ENCODE results near the gene FBP1.

The FBP1 gene

DNA sequence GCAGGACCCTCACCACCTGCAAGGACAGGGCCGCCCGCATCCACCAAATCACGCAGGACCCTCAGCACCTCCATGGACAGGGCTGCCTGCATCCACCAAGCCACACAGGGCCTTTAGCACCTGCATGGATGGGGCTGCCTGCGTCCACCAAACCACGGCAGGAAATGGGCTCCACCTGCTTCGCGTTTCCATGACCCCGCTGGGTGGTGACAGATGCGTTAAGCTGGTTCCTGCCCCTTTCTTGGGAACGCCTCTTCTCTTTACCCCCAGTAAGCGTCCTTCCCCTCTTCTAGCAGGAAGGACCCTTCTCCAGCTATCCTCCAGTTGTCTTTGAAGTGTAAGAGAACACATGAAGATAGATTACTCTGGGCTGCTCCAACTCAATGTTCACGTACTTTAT is 13.5 kb downstream of the FBP1 start:
- Histone ChIP-seq H3K9ac (ENCODE audit: low read length in 5 of 5) (no peak overlapping the region), H3K4me1 (ENCODE audit: control insufficient read depth in 5 of 5, insufficient read depth in 5 of 5, low read length in 5 of 5) (peaks cover 2 to 6% (median 5%) of the 10 kb centered on the region in 5 donors), H3K27me3 (ENCODE audit: control insufficient read depth in 5 of 5, insufficient read depth in 4 of 5, low read length in 5 of 5) (no peaks in the 10 kb centered on the region), H3K27ac (ENCODE audit: low read depth, low read length) (no peak overlapping the region), H3K4me3 (ENCODE audit: low read depth in 1 of 5, low read length in 5 of 5) (no peak overlapping the region), H3K36me3 (ENCODE audit: control insufficient read depth in 5 of 5, insufficient read depth in 5 of 5, low read length in 5 of 5) (no peaks in the 10 kb centered on the region), H3K9me3 (ENCODE audit: control insufficient read depth in 5 of 5, low read length in 5 of 5) (no peaks in the 10 kb centered on the region)

- Histone ChIP-seq H3K9me3 (ENCODE audit: control insufficient read depth in 5 of 5, low read length in 5 of 5) (no peaks in the 10 kb centered on the region), H3K9ac (ENCODE audit: low read length in 5 of 5) (no peak overlapping the region), H3K4me1 (ENCODE audit: control insufficient read depth in 5 of 5, insufficient read depth in 5 of 5, low read length in 5 of 5) (peaks cover 0 to 3% (median 0%) of the 10 kb centered on the region in 5 donors), H3K36me3 (ENCODE audit: control insufficient read depth in 5 of 5, insufficient read depth in 5 of 5, low read length in 5 of 5) (no peaks in the 10 kb centered on the region), H3K27me3 (ENCODE audit: control insufficient read depth in 5 of 5, insufficient read depth in 4 of 5, low read length in 5 of 5) (no peaks in the 10 kb centered on the region), H3K27ac (ENCODE audit: low read depth, low read length) (no peak overlapping the region), H3K4me3 (ENCODE audit: low read depth in 1 of 5, low read length in 5 of 5) (no peak overlapping the region)
These were observed 14.7 kb downstream of the FBP1 start for GRCh38 chr9:94624629-94625028.

- H3K27me3 ChIP-seq (ENCODE audit: control insufficient read depth in 5 of 5, insufficient read depth in 4 of 5, low read length in 5 of 5) = no peaks in the 10 kb centered on the region
- no peaks in the 10 kb centered on the region for H3K9me3 ChIP-seq (ENCODE audit: control insufficient read depth in 5 of 5, low read length in 5 of 5)
- no peak overlapping the region for H3K27ac ChIP-seq (ENCODE audit: low read depth, low read length)
- no peak overlapping the region for H3K4me3 ChIP-seq (ENCODE audit: low read depth in 1 of 5, low read length in 5 of 5)
- peaks cover 0 to 3% (median 0%) of the 10 kb centered on the region in 5 donors for H3K4me1 ChIP-seq (ENCODE audit: control insufficient read depth in 5 of 5, insufficient read depth in 5 of 5, low read length in 5 of 5)
- H3K36me3 ChIP-seq (ENCODE audit: control insufficient read depth in 5 of 5, insufficient read depth in 5 of 5, low read length in 5 of 5) = no peaks in the 10 kb centered on the region
- H3K9ac ChIP-seq (ENCODE audit: low read length in 5 of 5) = no peak overlapping the region
These were observed 16.1 kb downstream of the FBP1 start for GRCh38 chr9:94623253-94623652.

GRCh38 chr9:94622087-94622800 is 17.1 kb downstream of the FBP1 start:
- no peak overlapping the region for H3K4me3 ChIP-seq (ENCODE audit: low read depth in 1 of 5, low read length in 5 of 5)
- H3K4me1 ChIP-seq (ENCODE audit: control insufficient read depth in 5 of 5, insufficient read depth in 5 of 5, low read length in 5 of 5) = peaks cover 0 to 3% (median 0%) of the 10 kb centered on the region in 5 donors
- H3K9ac ChIP-seq (ENCODE audit: low read length in 5 of 5) = no peak overlapping the region
- H3K36me3 ChIP-seq (ENCODE audit: control insufficient read depth in 5 of 5, insufficient read depth in 5 of 5, low read length in 5 of 5) = peaks cover 0 to 4% (median 0%) of the 10 kb centered on the region in 5 donors
- H3K27ac ChIP-seq (ENCODE audit: low read depth, low read length) = no peak overlapping the region
- H3K9me3 ChIP-seq (ENCODE audit: control insufficient read depth in 5 of 5, low read length in 5 of 5) = no peaks in the 10 kb centered on the region
- no peaks in the 10 kb centered on the region for H3K27me3 ChIP-seq (ENCODE audit: control insufficient read depth in 5 of 5, insufficient read depth in 4 of 5, low read length in 5 of 5)

DNA sequence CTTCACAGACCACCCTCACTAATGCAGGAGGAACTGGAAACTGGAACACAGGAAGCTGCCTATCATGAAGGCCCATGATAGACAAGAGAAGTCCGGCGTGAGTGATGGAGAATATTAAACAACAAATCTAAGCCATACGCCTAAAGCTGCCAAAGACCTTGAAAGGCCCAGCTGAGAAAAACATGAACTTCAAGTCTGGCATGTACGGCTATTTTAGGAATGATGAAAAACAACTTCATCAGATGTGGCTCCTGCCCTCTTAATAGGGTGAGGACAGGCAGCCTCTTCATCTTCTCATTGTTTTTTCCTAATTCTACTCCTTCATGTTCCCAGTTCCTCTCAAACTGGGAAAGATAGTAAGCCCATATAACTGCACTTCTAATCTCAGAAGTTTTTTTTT is 20.3 kb downstream of the FBP1 start:
- Histone ChIP-seq H3K27me3 (ENCODE audit: control insufficient read depth in 5 of 5, insufficient read depth in 4 of 5, low read length in 5 of 5) (no peaks in the 10 kb centered on the region), H3K4me1 (ENCODE audit: control insufficient read depth in 5 of 5, insufficient read depth in 5 of 5, low read length in 5 of 5) (no peaks in the 10 kb centered on the region), H3K36me3 (ENCODE audit: control insufficient read depth in 5 of 5, insufficient read depth in 5 of 5, low read length in 5 of 5) (peaks cover 0 to 4% (median 0%) of the 10 kb centered on the region in 5 donors), H3K9me3 (ENCODE audit: control insufficient read depth in 5 of 5, low read length in 5 of 5) (no peaks in the 10 kb centered on the region), H3K27ac (ENCODE audit: low read depth, low read length) (no peak overlapping the region), H3K9ac (ENCODE audit: low read length in 5 of 5) (no peak overlapping the region), H3K4me3 (ENCODE audit: low read depth in 1 of 5, low read length in 5 of 5) (no peak overlapping the region)

DNA sequence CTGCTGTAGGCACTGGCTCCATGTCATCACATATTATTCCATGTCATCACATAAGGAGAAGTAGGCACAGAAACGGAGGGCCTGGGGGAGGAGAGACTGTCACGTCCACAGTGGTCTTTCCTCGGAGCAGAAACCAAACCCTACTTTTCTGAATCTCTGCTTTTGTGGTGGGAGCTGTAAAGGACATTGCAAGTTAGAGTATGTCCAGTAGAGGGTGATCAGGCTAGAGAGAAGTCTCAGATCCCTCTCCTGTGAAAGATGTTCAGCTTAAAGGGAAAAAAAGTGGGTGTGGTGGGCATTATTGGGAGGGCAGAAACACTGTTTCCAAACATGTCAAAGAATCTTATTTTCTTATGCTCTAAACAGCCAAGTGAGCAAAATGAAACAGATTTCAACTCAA is 26.3 kb downstream of the FBP1 start:
- no peak overlapping the region for H3K9ac ChIP-seq (ENCODE audit: low read length in 5 of 5)
- no peak overlapping the region for H3K27ac ChIP-seq (ENCODE audit: low read depth, low read length)
- H3K4me3 ChIP-seq (ENCODE audit: low read depth in 1 of 5, low read length in 5 of 5) = no peak overlapping the region
- H3K36me3 ChIP-seq (ENCODE audit: control insufficient read depth in 5 of 5, insufficient read depth in 5 of 5, low read length in 5 of 5) = peaks cover 0 to 4% (median 0%) of the 10 kb centered on the region in 5 donors
- no peaks in the 10 kb centered on the region for H3K9me3 ChIP-seq (ENCODE audit: control insufficient read depth in 5 of 5, low read length in 5 of 5)
- H3K4me1 ChIP-seq (ENCODE audit: control insufficient read depth in 5 of 5, insufficient read depth in 5 of 5, low read length in 5 of 5) = peaks cover 0 to 7% (median 0%) of the 10 kb centered on the region in 5 donors
- no peaks in the 10 kb centered on the region for H3K27me3 ChIP-seq (ENCODE audit: control insufficient read depth in 5 of 5, insufficient read depth in 4 of 5, low read length in 5 of 5)

GRCh38 chr9:94612071-94612470 is 27.2 kb downstream of the FBP1 start:
- Histone ChIP-seq H3K9ac (ENCODE audit: low read length in 5 of 5) (no peak overlapping the region), H3K9me3 (ENCODE audit: control insufficient read depth in 5 of 5, low read length in 5 of 5) (no peaks in the 10 kb centered on the region), H3K4me3 (ENCODE audit: low read depth in 1 of 5, low read length in 5 of 5) (no peak overlapping the region), H3K4me1 (ENCODE audit: control insufficient read depth in 5 of 5, insufficient read depth in 5 of 5, low read length in 5 of 5) (peaks cover 0 to 9% (median 0%) of the 10 kb centered on the region in 5 donors), H3K27ac (ENCODE audit: low read depth, low read length) (no peak overlapping the region), H3K27me3 (ENCODE audit: control insufficient read depth in 5 of 5, insufficient read depth in 4 of 5, low read length in 5 of 5) (no peaks in the 10 kb centered on the region), H3K36me3 (ENCODE audit: control insufficient read depth in 5 of 5, insufficient read depth in 5 of 5, low read length in 5 of 5) (no peaks in the 10 kb centered on the region)

DNA sequence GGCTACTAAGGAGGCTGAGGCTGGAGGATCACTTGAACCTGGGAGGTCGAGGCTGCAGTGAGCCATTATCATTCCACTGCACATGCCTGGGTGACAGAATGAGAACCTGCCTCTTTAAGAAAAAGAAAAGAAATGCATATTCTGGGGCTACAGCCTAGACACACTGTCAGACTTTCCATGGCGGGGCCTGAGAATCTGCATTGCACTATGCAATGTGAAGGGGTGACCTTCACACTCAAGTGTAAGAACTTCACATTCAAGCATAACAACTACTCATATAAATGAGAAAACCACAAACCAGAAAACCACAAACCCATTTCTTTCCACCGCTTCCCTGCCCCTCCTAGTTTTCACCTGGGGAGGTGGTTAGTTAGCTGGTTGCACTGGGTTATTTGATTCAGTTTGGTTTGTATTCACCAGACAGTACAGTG is 27.7 kb downstream of the FBP1 start:
- H3K27ac ChIP-seq (ENCODE audit: low read depth, low read length) = no peak overlapping the region
- H3K4me3 ChIP-seq (ENCODE audit: low read depth in 1 of 5, low read length in 5 of 5) = no peak overlapping the region
- no peaks in the 10 kb centered on the region for H3K27me3 ChIP-seq (ENCODE audit: control insufficient read depth in 5 of 5, insufficient read depth in 4 of 5, low read length in 5 of 5)
- H3K9ac ChIP-seq (ENCODE audit: low read length in 5 of 5) = no peak overlapping the region
- no peaks in the 10 kb centered on the region for H3K36me3 ChIP-seq (ENCODE audit: control insufficient read depth in 5 of 5, insufficient read depth in 5 of 5, low read length in 5 of 5)
- peaks cover 0 to 9% (median 0%) of the 10 kb centered on the region in 5 donors for H3K4me1 ChIP-seq (ENCODE audit: control insufficient read depth in 5 of 5, insufficient read depth in 5 of 5, low read length in 5 of 5)
- no peaks in the 10 kb centered on the region for H3K9me3 ChIP-seq (ENCODE audit: control insufficient read depth in 5 of 5, low read length in 5 of 5)

- Histone ChIP-seq H3K36me3 (ENCODE audit: control insufficient read depth in 5 of 5, insufficient read depth in 5 of 5, low read length in 5 of 5) (peaks cover 0 to 3% (median 0%) of the 10 kb centered on the region in 5 donors), H3K4me1 (ENCODE audit: control insufficient read depth in 5 of 5, insufficient read depth in 5 of 5, low read length in 5 of 5) (peaks cover 0 to 9% (median 0%) of the 10 kb centered on the region in 5 donors), H3K9ac (ENCODE audit: low read length in 5 of 5) (no peak overlapping the region), H3K4me3 (ENCODE audit: low read depth in 1 of 5, low read length in 5 of 5) (no peak overlapping the region), H3K9me3 (ENCODE audit: control insufficient read depth in 5 of 5, low read length in 5 of 5) (no peaks in the 10 kb centered on the region), H3K27ac (ENCODE audit: low read depth, low read length) (no peak overlapping the region), H3K27me3 (ENCODE audit: control insufficient read depth in 5 of 5, insufficient read depth in 4 of 5, low read length in 5 of 5) (no peaks in the 10 kb centered on the region)
These were observed 29.1 kb downstream of the FBP1 start for GRCh38 chr9:94610181-94610606.

DNA sequence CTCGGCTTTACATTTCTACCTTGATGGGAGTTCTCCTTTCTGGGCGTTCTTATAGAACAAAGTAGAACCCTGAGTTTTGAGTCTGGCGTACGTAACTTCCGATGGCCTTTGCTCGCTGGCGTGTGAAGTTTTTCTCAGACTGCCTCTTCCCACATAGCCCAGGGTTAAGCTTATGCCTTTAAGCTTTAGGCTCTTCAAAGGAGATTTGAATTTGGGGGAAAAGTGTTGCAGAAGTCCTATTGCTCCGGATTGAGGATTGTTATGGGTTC is 32.0 kb downstream of the FBP1 start:
- Histone ChIP-seq H3K36me3 (ENCODE audit: control insufficient read depth in 5 of 5, insufficient read depth in 5 of 5, low read length in 5 of 5) (peaks cover 0 to 4% (median 0%) of the 10 kb centered on the region in 5 donors), H3K27ac (ENCODE audit: low read depth, low read length) (no peak overlapping the region), H3K9ac (ENCODE audit: low read length in 5 of 5) (no peak overlapping the region), H3K27me3 (ENCODE audit: control insufficient read depth in 5 of 5, insufficient read depth in 4 of 5, low read length in 5 of 5) (no peaks in the 10 kb centered on the region), H3K9me3 (ENCODE audit: control insufficient read depth in 5 of 5, low read length in 5 of 5) (no peaks in the 10 kb centered on the region), H3K4me1 (ENCODE audit: control insufficient read depth in 5 of 5, insufficient read depth in 5 of 5, low read length in 5 of 5) (peaks cover 2 to 14% (median 11%) of the 10 kb centered on the region in 5 donors), H3K4me3 (ENCODE audit: low read depth in 1 of 5, low read length in 5 of 5) (no peak overlapping the region)
